K562 (cell line): ENCODE data around the gene SLC22A23. TPM values are rescaled to one million over a fixed set of nuclear protein-coding genes. Genes with fewer than 3 reads are reported as not detected.

Experiments used
- CEBPG ChIP-seq, 3 experiments: fragments of 200-800 bp in 1 of 3; sonication (Bioruptor generic) in 1 of 3; sonication (generic) in 1 of 3; formaldehyde crosslinking in 1 of 3; IDR thresholded peaks in 2 of 3; conservative IDR thresholded peaks in 1 of 3; 2 replicates each; pipeline versions ENCODE4 v1.6.1 to v1.8.0; 2016 to 2022; ENCODE audit warnings: missing compliant biosample characterization in 2 of 3, missing genetic modification characterization in 2 of 3, mild to moderate bottlenecking in 1 of 3, missing genetic modification reagents in 1 of 3
- CXXC5 ChIP-seq: fragments of 250-450 bp; sonication (Bioruptor Pico); IDR thresholded peaks from 2 replicates; pipeline ENCODE4 v1.8.0; 2022; ENCODE audit warnings: inconsistent platforms, mild to moderate bottlenecking, moderate library complexity
- KLF1 ChIP-seq: fragments of 450-650 bp; IDR thresholded peaks from 2 replicates; pipeline ENCODE4 v1.6.1; 2016; ENCODE audit warnings: missing genetic modification characterization, missing compliant biosample characterization
- MTA2 ChIP-seq: fragments of 450-650 bp; IDR thresholded peaks from 2 replicates; pipeline ENCODE4 v1.6.1; 2016; ENCODE audit warnings: low read depth
- MTA3 ChIP-seq: fragments of 450-650 bp; formaldehyde crosslinking; IDR thresholded peaks from 2 replicates; pipeline ENCODE4 v1.6.1; 2017; ENCODE audit warnings: mild to moderate bottlenecking, borderline replicate concordance
- NFIX ChIP-seq: fragments of 250-450 bp; sonication (Bioruptor Pico); IDR thresholded peaks from 2 replicates; pipeline ENCODE4 v1.4.0; 2020; ENCODE audit warnings: low read depth, mild to moderate bottlenecking, moderate library complexity
- PHTF2 ChIP-seq: fragments of 250-450 bp; sonication (Bioruptor Pico); IDR thresholded peaks from 2 replicates; pipeline ENCODE4 v1.5.0; 2021; ENCODE audit warnings: mild to moderate bottlenecking
- RBM14 ChIP-seq: fragments of 200-400 bp; formaldehyde crosslinking; IDR thresholded peaks from 2 replicates; pipeline ENCODE4 v1.6.1; 2018; ENCODE audit warnings: low read depth, mild to moderate bottlenecking, low read length, moderate library complexity, borderline replicate concordance; ENCODE audit not compliant: insufficient read depth
- STAT5B ChIP-seq: fragments of 250-450 bp; sonication (Bioruptor Pico); IDR thresholded peaks from 2 replicates; pipeline ENCODE4 v1.8.0; 2021; ENCODE audit warnings: mild to moderate bottlenecking, inconsistent platforms
- TFE3 ChIP-seq: fragments of 450-650 bp; formaldehyde crosslinking; IDR thresholded peaks from 2 replicates; pipeline ENCODE4 v1.4.0; 2020; ENCODE audit warnings: mild to moderate bottlenecking, mixed read lengths
- YY1 ChIP-seq, 3 experiments: IDR thresholded peaks; 2 replicates each; pipeline ENCODE4 v1.6.1; 2011; ENCODE audit warnings: low read length in 2 of 3, mild to moderate bottlenecking in 2 of 3, moderate library complexity in 2 of 3, borderline replicate concordance in 1 of 3, control low read depth in 1 of 3, low read depth in 1 of 3; ENCODE audit not compliant: insufficient read depth in 3 of 3, insufficient replicate concordance in 2 of 3, control insufficient read depth in 1 of 3, insufficient read length in 1 of 3; ENCODE audit errors: extremely low read depth in 1 of 3
- polyA plus RNA-seq, 8 experiments: library from polyadenylated mRNA; depleted of rRNA in 4 of 8; stranded (reverse) in 5 of 8; unstranded in 3 of 8; fragments of >200 nt; fragmentation: Nextera tagmentation in 2 of 8; fragmentation: Illumina TruSeq in 1 of 8; extraction: Ambion mirVana in 2 of 8; extraction: Trizol in 1 of 8; gene quantifications; 2 replicates each; pipeline versions ENCODE4 v1.2.1 to v1.2.3, GENCODE V29; 2011 to 2014; ENCODE audit warnings: inconsistent platforms in 1 of 8, missing spikeins in 1 of 8
- total RNA-seq, 7 experiments: library from RNA; depleted of rRNA in 6 of 7; stranded (reverse); fragments of >200 nt in 6 of 7; fragmentation: Illumina TruSeq in 2 of 7; extraction: Trizol in 2 of 7; gene quantifications; 2 replicates each; pipeline versions ENCODE4 v1.2.1 to v1.2.3, GENCODE V29; 2011 to 2021; ENCODE audit warnings: low replicate concordance in 1 of 7
- TF ChIP-seq, protein P1 (sequence below): fragments of 250-450 bp; sonication (Bioruptor Pico); IDR thresholded peaks from 2 replicates; pipeline ENCODE4 v1.5.0; 2021; ENCODE audit warnings: mild to moderate bottlenecking, borderline replicate concordance
- TF ChIP-seq, protein P2 (sequence below): fragments of 250-450 bp; sonication (Bioruptor Pico); IDR thresholded peaks from 2 replicates; pipeline ENCODE4 v1.5.0; 2021
- TF ChIP-seq, protein P3 (sequence below): fragments of 250-450 bp; sonication (Bioruptor Pico); IDR thresholded peaks from 2 replicates; pipeline ENCODE4 v1.4.0; 2020; ENCODE audit warnings: mild to moderate bottlenecking, moderate library complexity, borderline replicate concordance

The SLC22A23 gene
- total and polyA plus RNA-seq, 9 of the 15 experiments (the other 6 are each of a cell fraction or from before 2014, with no cell fraction given), result 0.30 to 8.7 (median 2.5) TPM

- TF ChIP-seq, protein P1, sequence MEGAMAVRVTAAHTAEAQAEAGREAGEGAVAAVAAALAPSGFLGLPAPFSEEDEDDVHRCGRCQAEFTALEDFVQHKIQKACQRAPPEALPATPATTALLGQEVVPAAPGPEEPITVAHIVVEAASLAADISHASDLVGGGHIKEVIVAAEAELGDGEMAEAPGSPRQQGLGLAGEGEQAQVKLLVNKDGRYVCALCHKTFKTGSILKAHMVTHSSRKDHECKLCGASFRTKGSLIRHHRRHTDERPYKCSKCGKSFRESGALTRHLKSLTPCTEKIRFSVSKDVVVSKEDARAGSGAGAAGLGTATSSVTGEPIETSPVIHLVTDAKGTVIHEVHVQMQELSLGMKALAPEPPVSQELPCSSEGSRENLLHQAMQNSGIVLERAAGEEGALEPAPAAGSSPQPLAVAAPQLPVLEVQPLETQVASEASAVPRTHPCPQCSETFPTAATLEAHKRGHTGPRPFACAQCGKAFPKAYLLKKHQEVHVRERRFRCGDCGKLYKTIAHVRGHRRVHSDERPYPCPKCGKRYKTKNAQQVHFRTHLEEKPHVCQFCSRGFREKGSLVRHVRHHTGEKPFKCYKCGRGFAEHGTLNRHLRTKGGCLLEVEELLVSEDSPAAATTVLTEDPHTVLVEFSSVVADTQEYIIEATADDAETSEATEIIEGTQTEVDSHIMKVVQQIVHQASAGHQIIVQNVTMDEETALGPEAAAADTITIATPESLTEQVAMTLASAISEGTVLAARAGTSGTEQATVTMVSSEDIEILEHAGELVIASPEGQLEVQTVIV (CRISPR knock-in tag), result no peak
- TF ChIP-seq YY1 (IDR thresholded peaks at IDR 0.05; ENCODE audit: borderline replicate concordance in 1 of 3, control insufficient read depth in 1 of 3, extremely low read depth in 1 of 3, insufficient read depth in 3 of 3, insufficient read length in 1 of 3, insufficient replicate concordance in 2 of 3, low read depth in 1 of 3, low read length in 2 of 3) (peak in 1 of 3 experiments; percentile 5), RBM14 (no peak), MTA3 (0 out of 2 replicates have a peak, but pooled peaks have one; percentile 30), PHTF2 (CRISPR knock-in tag) (no peak), CXXC5 (CRISPR knock-in tag) (peak; percentile 44; the same call in 1 of the 2 replicates), STAT5B (CRISPR knock-in tag) (no peak), TFE3 (CRISPR knock-in tag) (peak; percentile 87), NFIX (CRISPR knock-in tag) (no peak), MTA2 (no peak), CEBPG (CRISPR knock-in tag; IDR thresholded peaks at IDR 0.05) (no peak), CEBPG (tag; conservative IDR thresholded peaks at IDR 0.05 in 1 of 2, IDR thresholded peaks at IDR 0.05 in 1 of 2) (no peak), KLF1 (no peak)
- TF ChIP-seq, protein P2, sequence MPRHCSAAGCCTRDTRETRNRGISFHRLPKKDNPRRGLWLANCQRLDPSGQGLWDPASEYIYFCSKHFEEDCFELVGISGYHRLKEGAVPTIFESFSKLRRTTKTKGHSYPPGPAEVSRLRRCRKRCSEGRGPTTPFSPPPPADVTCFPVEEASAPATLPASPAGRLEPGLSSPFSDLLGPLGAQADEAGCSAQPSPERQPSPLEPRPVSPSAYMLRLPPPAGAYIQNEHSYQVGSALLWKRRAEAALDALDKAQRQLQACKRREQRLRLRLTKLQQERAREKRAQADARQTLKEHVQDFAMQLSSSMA (CRISPR knock-in tag), result no peak
- TF ChIP-seq, protein P3, sequence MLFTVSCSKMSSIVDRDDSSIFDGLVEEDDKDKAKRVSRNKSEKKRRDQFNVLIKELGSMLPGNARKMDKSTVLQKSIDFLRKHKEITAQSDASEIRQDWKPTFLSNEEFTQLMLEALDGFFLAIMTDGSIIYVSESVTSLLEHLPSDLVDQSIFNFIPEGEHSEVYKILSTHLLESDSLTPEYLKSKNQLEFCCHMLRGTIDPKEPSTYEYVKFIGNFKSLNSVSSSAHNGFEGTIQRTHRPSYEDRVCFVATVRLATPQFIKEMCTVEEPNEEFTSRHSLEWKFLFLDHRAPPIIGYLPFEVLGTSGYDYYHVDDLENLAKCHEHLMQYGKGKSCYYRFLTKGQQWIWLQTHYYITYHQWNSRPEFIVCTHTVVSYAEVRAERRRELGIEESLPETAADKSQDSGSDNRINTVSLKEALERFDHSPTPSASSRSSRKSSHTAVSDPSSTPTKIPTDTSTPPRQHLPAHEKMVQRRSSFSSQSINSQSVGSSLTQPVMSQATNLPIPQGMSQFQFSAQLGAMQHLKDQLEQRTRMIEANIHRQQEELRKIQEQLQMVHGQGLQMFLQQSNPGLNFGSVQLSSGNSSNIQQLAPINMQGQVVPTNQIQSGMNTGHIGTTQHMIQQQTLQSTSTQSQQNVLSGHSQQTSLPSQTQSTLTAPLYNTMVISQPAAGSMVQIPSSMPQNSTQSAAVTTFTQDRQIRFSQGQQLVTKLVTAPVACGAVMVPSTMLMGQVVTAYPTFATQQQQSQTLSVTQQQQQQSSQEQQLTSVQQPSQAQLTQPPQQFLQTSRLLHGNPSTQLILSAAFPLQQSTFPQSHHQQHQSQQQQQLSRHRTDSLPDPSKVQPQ (CRISPR knock-in tag), result no peak
Measured at GRCh38 chr6:3247255-3248146, 209.3 kb downstream of the SLC22A23 start (continued).
